SK-N-SH (cell line): ENCODE data around the gene PALM2AKAP2. TPM values are rescaled to one million over a fixed set of nuclear protein-coding genes. Genes with fewer than 3 reads are reported as not detected.

Source experiments
- CTCF ChIA-PET: fragments of 300-600, 350-600 bp; formaldehyde crosslinking; extraction: SDS; loops from one replicate; lab custom pipeline; 2021; lab: Yijun Ruan, JAX
- POLR2A ChIA-PET: fragments of 350-600 bp; sonication (Branson Sonifier 250); formaldehyde crosslinking; extraction: SDS; loops from one replicate; lab custom pipeline; 2020; ENCODE audit warnings: antibody characterized with exemption, inconsistent platforms; lab: Yijun Ruan, JAX
- DNase-seq: peaks from one replicate; pipeline ENCODE4 v3.0.0; 2012
- H2AFZ ChIP-seq: fragments of 200-600 bp; sonication (generic); 2 replicates; pipeline ENCODE4 v1.8.1; 2016; ENCODE audit warnings: antibody characterized with exemption, mild to moderate bottlenecking, low read depth
- H3F3A ChIP-seq: fragments of 200-600 bp; sonication (generic); replicated peaks from 2 replicates; pipeline ENCODE3; 2016; ENCODE audit warnings: antibody characterized with exemption, mild to moderate bottlenecking; ENCODE audit not compliant: insufficient read depth
- H3K27ac ChIP-seq, 2 experiments: fragments of 200-500 bp in 1 of 2; fragments of 200-600 bp in 1 of 2; sonication (Bioruptor generic) in 1 of 2; sonication (generic), shearing (Covaris generic) in 1 of 2; 2 replicates each; pipeline versions ENCODE4 v1.5.1 to v1.6.1; 2014 to 2016; ENCODE audit warnings: low read depth in 2 of 2, inconsistent platforms in 1 of 2, low read length in 1 of 2, mild to moderate bottlenecking in 1 of 2, mixed read lengths in 1 of 2
- H3K27me3 ChIP-seq: fragments of 200-600 bp; sonication (generic), shearing (Covaris generic); 2 replicates; pipeline ENCODE4 v1.6.1; 2016; ENCODE audit warnings: mixed run types; ENCODE audit not compliant: insufficient read depth
- H3K36me3 ChIP-seq, 2 experiments: fragments of 200-500 bp in 1 of 2; fragments of 200-600 bp in 1 of 2; sonication (Bioruptor generic) in 1 of 2; sonication (generic) in 1 of 2; replicated peaks in 1 of 2; 2 replicates each; pipeline versions ENCODE3 to v1.5.1; 2014 to 2016; ENCODE audit warnings: low read length in 1 of 2, mild to moderate bottlenecking in 1 of 2; ENCODE audit not compliant: insufficient read depth in 2 of 2, control insufficient read depth in 1 of 2
- H3K4me1 ChIP-seq, 2 experiments: fragments of 200-500 bp in 1 of 2; fragments of 200-600 bp in 1 of 2; sonication (Bioruptor generic) in 1 of 2; sonication (generic), shearing (Covaris generic) in 1 of 2; 2 replicates each; pipeline versions ENCODE4 v1.5.1 to v1.6.1; 2014 to 2016; ENCODE audit warnings: low read depth in 1 of 2, low read length in 1 of 2, mixed run types in 1 of 2; ENCODE audit not compliant: insufficient read depth in 2 of 2, control insufficient read depth in 1 of 2
- H3K4me2 ChIP-seq: fragments of 200-600 bp; sonication (generic), shearing (Covaris generic); 2 replicates; pipeline ENCODE4 v1.6.1; 2017; ENCODE audit warnings: mixed run types
- H3K4me3 ChIP-seq, 2 experiments: fragments of 200-500 bp in 1 of 2; fragments of 200-600 bp in 1 of 2; sonication (Bioruptor generic) in 1 of 2; sonication (generic), shearing (Covaris generic) in 1 of 2; 2 replicates each; pipeline versions ENCODE4 v1.5.1 to v1.8.1; 2014 to 2016; ENCODE audit warnings: low read depth in 2 of 2, inconsistent platforms in 1 of 2, low read length in 1 of 2, mild to moderate bottlenecking in 1 of 2, mixed read lengths in 1 of 2, moderate library complexity in 1 of 2
- H3K79me2 ChIP-seq: fragments of 200-600 bp; sonication (generic); 2 replicates; pipeline ENCODE4 v1.8.1; 2017; ENCODE audit warnings: mild to moderate bottlenecking; ENCODE audit not compliant: insufficient read depth
- H3K9ac ChIP-seq: fragments of 200-600 bp; sonication (generic); 2 replicates; pipeline ENCODE4 v1.6.1; 2017; ENCODE audit warnings: mixed run types
- H3K9me2 ChIP-seq: fragments of 200-600 bp; sonication (generic); 2 replicates; pipeline ENCODE4 v1.6.1; 2017; ENCODE audit warnings: mixed run types
- H3K9me3 ChIP-seq: fragments of 200-600 bp; sonication (generic); 2 replicates; pipeline ENCODE4 v1.6.1; 2017; ENCODE audit warnings: mixed run types, mild to moderate bottlenecking, moderate library complexity
- H4K20me1 ChIP-seq: fragments of 200-600 bp; sonication (generic); 2 replicates; pipeline ENCODE4 v1.6.1; 2017; ENCODE audit warnings: mild to moderate bottlenecking, mixed run types; ENCODE audit not compliant: insufficient read depth
- CHD2 ChIP-seq: fragments of 150-350 bp; IDR thresholded peaks from 2 replicates; pipeline ENCODE4 v1.6.1; 2018; ENCODE audit warnings: low read length; ENCODE audit not compliant: partially characterized antibody
- EP300 ChIP-seq, 2 experiments: IDR thresholded peaks; 2 replicates each; pipeline versions ENCODE4 v1.4.0 to v1.6.1; 2012; ENCODE audit warnings: borderline replicate concordance in 1 of 2, low read depth in 1 of 2, low read length in 1 of 2
- EZH2phosphoT487 ChIP-seq: fragments of 200-600 bp; sonication (generic); IDR thresholded peaks from 2 replicates; pipeline ENCODE4 v1.6.1; 2017; ENCODE audit warnings: low read depth, mixed run types, mild to moderate bottlenecking, antibody characterized with exemption, moderate library complexity, borderline replicate concordance
- FOSL2 ChIP-seq: IDR thresholded peaks from 2 replicates; pipeline ENCODE4 v1.4.0; 2012; ENCODE audit warnings: low read depth, mild to moderate bottlenecking, moderate library complexity, borderline replicate concordance
- FOXJ3 ChIP-seq: sonication (generic); formaldehyde crosslinking; IDR thresholded peaks from 2 replicates; pipeline ENCODE4 v1.5.1; 2020; ENCODE audit warnings: mild to moderate bottlenecking, missing genetic modification reagents
- FOXM1 ChIP-seq: IDR thresholded peaks from 2 replicates; pipeline ENCODE4 v1.4.0; 2012; ENCODE audit warnings: low read depth, mild to moderate bottlenecking
- GABPA ChIP-seq: IDR thresholded peaks from 2 replicates; pipeline ENCODE4 v1.4.0; 2012; ENCODE audit warnings: low read depth, mild to moderate bottlenecking
- GATA2 ChIP-seq: sonication (generic); formaldehyde crosslinking; IDR thresholded peaks from 2 replicates; pipeline ENCODE4 v1.5.0; 2020; ENCODE audit warnings: mild to moderate bottlenecking, missing genetic modification reagents
- IRF3 ChIP-seq: fragments of 150-350 bp; IDR thresholded peaks from 2 replicates; pipeline ENCODE4 v1.6.1; 2016; ENCODE audit warnings: mild to moderate bottlenecking, low read depth, low read length
- JUND ChIP-seq: IDR thresholded peaks from 2 replicates; pipeline ENCODE4 v1.4.0; 2012
- MEF2A ChIP-seq: IDR thresholded peaks from 2 replicates; pipeline ENCODE4 v1.4.0; 2012; ENCODE audit warnings: low read depth, borderline replicate concordance
- MXI1 ChIP-seq: IDR thresholded peaks from 2 replicates; pipeline ENCODE4 v1.6.1; 2012; ENCODE audit warnings: mild to moderate bottlenecking, low read depth, low read length, improper control_type of control experiment
- NFIC ChIP-seq: IDR thresholded peaks from 2 replicates; pipeline ENCODE4 v1.4.0; 2012; ENCODE audit warnings: borderline replicate concordance
- POLR2AphosphoS5 ChIP-seq: IDR thresholded peaks from 2 replicates; pipeline ENCODE4 v1.6.1; 2012; ENCODE audit warnings: low read depth, low read length
- RAD21 ChIP-seq: IDR thresholded peaks from 2 replicates; pipeline ENCODE4 v1.6.1; 2012; ENCODE audit warnings: mild to moderate bottlenecking, low read length
- RCOR1 ChIP-seq: fragments of 150-350 bp; IDR thresholded peaks from 2 replicates; pipeline ENCODE4 v1.6.1; 2017; ENCODE audit warnings: antibody characterized with exemption, low read length
- RXRA ChIP-seq: IDR thresholded peaks from 2 replicates; pipeline ENCODE4 v1.4.0; 2012; ENCODE audit warnings: low read depth, mild to moderate bottlenecking, borderline replicate concordance
- TAF1 ChIP-seq: IDR thresholded peaks from 2 replicates; pipeline ENCODE4 v1.6.1; 2012; ENCODE audit warnings: low read depth, mild to moderate bottlenecking, low read length, moderate library complexity, borderline replicate concordance
- TCF12 ChIP-seq: IDR thresholded peaks from 2 replicates; pipeline ENCODE4 v1.4.0; 2012
- TEAD4 ChIP-seq: IDR thresholded peaks from 2 replicates; pipeline ENCODE4 v1.4.0; 2012; ENCODE audit warnings: mild to moderate bottlenecking, borderline replicate concordance; ENCODE audit not compliant: insufficient read depth
- USF2 ChIP-seq: fragments of 150-350 bp; IDR thresholded peaks from 2 replicates; pipeline ENCODE4 v1.6.1; 2017; ENCODE audit warnings: antibody characterized with exemption, low read length, low read depth, borderline replicate concordance
- YY1 ChIP-seq: IDR thresholded peaks from 2 replicates; pipeline ENCODE4 v1.4.0; 2012; ENCODE audit warnings: low read depth, mild to moderate bottlenecking
- WGBS: methylation state at CpG from one replicate; pipeline ENCODE4 v1.1.6; 2017; ENCODE audit warnings: low lambda C conversion rate; 5-methylcytosine and 5-hydroxymethylcytosine counted together
- polyA plus RNA-seq, 3 experiments: library from polyadenylated mRNA; depleted of rRNA; stranded (reverse); fragments of >200 nt; gene quantifications; 2 replicates each; pipeline ENCODE4 v1.2.3, GENCODE V29; 2012
- TF ChIP-seq, protein P1 (sequence below): IDR thresholded peaks from 2 replicates; pipeline ENCODE4 v1.4.0; 2012; ENCODE audit warnings: low read depth, borderline replicate concordance
- TF ChIP-seq, protein P2 (sequence below): IDR thresholded peaks from 2 replicates; pipeline ENCODE4; 2012

The PALM2AKAP2 gene
- polyA plus RNA-seq, 1 of the 3 experiments (the other 2 are of a cell fraction) = 4.3 TPM

DNA sequence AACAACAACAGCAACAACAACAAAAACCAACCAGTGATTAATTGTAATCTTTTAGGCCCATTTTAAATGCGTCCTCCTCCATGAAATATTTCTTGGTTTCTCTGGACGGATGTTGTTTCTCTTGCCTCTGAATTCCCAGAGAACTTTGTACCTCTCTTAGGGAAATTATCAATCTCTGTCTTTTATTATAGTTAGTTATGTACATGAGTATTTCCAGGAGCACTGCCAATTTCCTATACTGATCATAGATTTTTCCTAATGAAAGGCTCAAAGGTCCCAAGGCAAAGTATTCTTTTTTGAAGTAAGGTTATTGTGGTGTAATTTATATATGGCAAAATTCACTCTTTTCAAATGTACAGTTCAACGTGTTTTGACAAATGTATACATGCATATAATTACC is 20.4 kb upstream of the PALM2AKAP2 start:
- no peaks in the 10 kb centered on the region for H3K9me2 ChIP-seq
- no peaks in the 10 kb centered on the region for H3K36me3 ChIP-seq
- H3K9me3 ChIP-seq = no peaks in the 10 kb centered on the region
- H3K4me1 ChIP-seq = no peaks in the 10 kb centered on the region
- H3K27ac ChIP-seq = no peak overlapping the region
- no peak overlapping the region for H3K4me2 ChIP-seq
- CTCF ChIA-PET = no interaction called here
- H4K20me1 ChIP-seq = no peaks in the 10 kb centered on the region
- DNase-seq = no peak
- TF ChIP-seq RAD21 (no peak), MXI1 (no peak), FOXJ3 (CRISPR knock-in tag) (no peak), GATA2 (CRISPR knock-in tag) (no peak), NFIC (no peak), RCOR1 (no peak), FOXM1 (no peak), TAF1 (no peak), FOSL2 (no peak), RXRA (no peak)
- TF ChIP-seq, all 33 proteins: peak for 0
- Histone ChIP-seq H3K9ac (no peak overlapping the region), H2AFZ (no peak overlapping the region), H3K27me3 (no peaks in the 10 kb centered on the region; the same call in 1 of the 2 replicates), H3K4me3 (no peak overlapping the region), H3F3A (no peaks in the 10 kb centered on the region), H3K79me2 (no peaks in the 10 kb centered on the region)
- 23% methylated on average over 3 of the region's 3 CpGs for WGBS
- POLR2A ChIA-PET = no interaction called here

DNA sequence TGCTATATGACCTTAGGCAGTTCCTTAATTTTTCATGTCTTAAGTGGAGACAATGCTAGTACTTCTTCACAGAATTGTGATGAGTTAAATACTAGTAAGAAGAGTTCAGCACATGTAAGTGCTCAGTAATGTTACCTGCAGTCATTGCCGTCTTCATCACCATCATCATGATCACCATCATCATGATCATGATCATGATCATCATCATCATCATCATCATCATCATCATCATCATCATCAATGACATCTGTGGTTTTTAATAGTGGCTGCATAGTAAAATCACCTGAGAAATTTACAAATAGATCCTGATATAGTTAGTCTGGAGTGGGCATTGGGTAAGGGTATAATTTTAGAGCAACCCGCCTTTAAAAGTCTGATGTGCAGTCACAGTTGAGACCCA is 14.7 kb upstream of the PALM2AKAP2 start:
- Histone ChIP-seq H3K9me2 (no peaks in the 10 kb centered on the region), H3K9ac (no peak overlapping the region), H3K27ac (no peak overlapping the region), H3K4me3 (no peak overlapping the region), H3K27me3 (no peaks in the 10 kb centered on the region; the same call in 1 of the 2 replicates), H3K4me1 (peaks cover 0 to 1% of the 10 kb centered on the region in 2 experiments; a peak in 1 of 4 replicates), H3K4me2 (no peak overlapping the region), H3K79me2 (no peaks in the 10 kb centered on the region), H3K36me3 (no peaks in the 10 kb centered on the region), H4K20me1 (no peaks in the 10 kb centered on the region), H3K9me3 (no peaks in the 10 kb centered on the region), H2AFZ (no peak overlapping the region), H3F3A (no peaks in the 10 kb centered on the region)
- no peak for DNase-seq
- POLR2A ChIA-PET = no interaction called here
- TF ChIP-seq POLR2AphosphoS5 (no peak), TEAD4 (no peak), USF2 (no peak), TCF12 (no peak), IRF3 (no peak), GABPA (no peak), RAD21 (no peak), MEF2A (no peak), EZH2phosphoT487 (no peak), CHD2 (no peak), EP300 (IDR thresholded peaks at IDR 0.05; ENCODE audit: borderline replicate concordance in 1 of 2, low read depth in 1 of 2, low read length in 1 of 2) (no peak), RCOR1 (no peak), FOSL2 (no peak), YY1 (no peak), FOXJ3 (CRISPR knock-in tag) (no peak), JUND (no peak)
- TF ChIP-seq, protein P1, sequence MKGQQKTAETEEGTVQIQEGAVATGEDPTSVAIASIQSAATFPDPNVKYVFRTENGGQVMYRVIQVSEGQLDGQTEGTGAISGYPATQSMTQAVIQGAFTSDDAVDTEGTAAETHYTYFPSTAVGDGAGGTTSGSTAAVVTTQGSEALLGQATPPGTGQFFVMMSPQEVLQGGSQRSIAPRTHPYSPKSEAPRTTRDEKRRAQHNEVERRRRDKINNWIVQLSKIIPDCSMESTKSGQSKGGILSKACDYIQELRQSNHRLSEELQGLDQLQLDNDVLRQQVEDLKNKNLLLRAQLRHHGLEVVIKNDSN = no peak
- TF ChIP-seq, protein P2, sequence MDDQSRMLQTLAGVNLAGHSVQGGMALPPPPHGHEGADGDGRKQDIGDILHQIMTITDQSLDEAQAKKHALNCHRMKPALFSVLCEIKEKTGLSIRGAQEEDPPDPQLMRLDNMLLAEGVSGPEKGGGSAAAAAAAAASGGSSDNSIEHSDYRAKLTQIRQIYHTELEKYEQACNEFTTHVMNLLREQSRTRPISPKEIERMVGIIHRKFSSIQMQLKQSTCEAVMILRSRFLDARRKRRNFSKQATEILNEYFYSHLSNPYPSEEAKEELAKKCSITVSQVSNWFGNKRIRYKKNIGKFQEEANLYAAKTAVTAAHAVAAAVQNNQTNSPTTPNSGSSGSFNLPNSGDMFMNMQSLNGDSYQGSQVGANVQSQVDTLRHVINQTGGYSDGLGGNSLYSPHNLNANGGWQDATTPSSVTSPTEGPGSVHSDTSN = no peak
- CTCF ChIA-PET = no interaction called here
- WGBS = 68% methylated on average over 2 of the region's 2 CpGs
